Fibroblast of peridontal ligament (primary cell): ENCODE data around the gene LAMB1.

Experiments
- DNase-seq: peaks from one replicate; pipeline ENCODE4 v3.0.0-alpha.2; 2010; ENCODE audit errors: extremely low read depth

Gene LAMB1

GRCh38 chr7:108017776-108018151 is 14.8 kb upstream of the LAMB1 start:
- DNase-seq, result no peak

- peak; percentile 63 for DNase-seq
These were observed 14.1 kb upstream of the LAMB1 start for GRCh38 chr7:108016841-108017775.

- no peak for DNase-seq
These were observed 12.8 kb upstream of the LAMB1 start for GRCh38 chr7:108015740-108016139.

- DNase-seq, result peak; percentile 81
These were observed 12.1 kb upstream of the LAMB1 start for GRCh38 chr7:108014747-108015682.

GRCh38 chr7:108014215-108014614 is 11.3 kb upstream of the LAMB1 start:
- peak; percentile 41 for DNase-seq

GRCh38 chr7:108012499-108013430 is 9.8 kb upstream of the LAMB1 start:
- DNase-seq, result peak; percentile 41

- no peak for DNase-seq
These were observed 7.4 kb upstream of the LAMB1 start for GRCh38 chr7:108010377-108010776.

- DNase-seq, result no peak
These were observed 6.9 kb upstream of the LAMB1 start for GRCh38 chr7:108009873-108010272.

- DNase-seq, result no peak
These were observed 5.9 kb upstream of the LAMB1 start for GRCh38 chr7:108008827-108009226.

GRCh38 chr7:108008240-108008639 is 5.3 kb upstream of the LAMB1 start:
- no peak for DNase-seq

- no peak for DNase-seq
These were observed 4.8 kb upstream of the LAMB1 start for GRCh38 chr7:108007762-108008161.

- no peak for DNase-seq
These were observed 4.3 kb upstream of the LAMB1 start for GRCh38 chr7:108007261-108007660.

- no peak for DNase-seq
These were observed 1.5 kb upstream of the LAMB1 start for GRCh38 chr7:108004220-108005142.

GRCh38 chr7:108003599-108003935 is 606 bp upstream of the LAMB1 start:
- DNase-seq, result no peak

GRCh38 chr7:108001764-108002725 is 916 bp downstream of the LAMB1 start:
- DNase-seq, result peak; percentile 60

GRCh38 chr7:108000875-108001763 is 1.8 kb downstream of the LAMB1 start:
- no peak for DNase-seq

GRCh38 chr7:107999779-108000560 is 3.0 kb downstream of the LAMB1 start:
- peak; percentile 48 for DNase-seq
